H1 (cell line): ENCODE data around the gene COL6A2. TPM values are rescaled to one million over a fixed set of nuclear protein-coding genes. Genes with fewer than 3 reads are reported as not detected.
A peak's percentile ranks its signal among the peaks of the same experiment; 100 is the strongest.

Source experiments
- CREB1 ChIP-seq: IDR thresholded peaks from 2 replicates; pipeline ENCODE4 v1.6.1; 2012; ENCODE audit warnings: inconsistent platforms
- KDM4A ChIP-seq: IDR thresholded peaks from one replicate; pipeline ENCODE4 v1.7.1; 2012; ENCODE audit warnings: low read depth, mild to moderate bottlenecking, moderate library complexity, low read length, inconsistent platforms; ENCODE audit not compliant: severe bottlenecking
- RAD21 ChIP-seq, 2 experiments: IDR thresholded peaks in 1 of 2; conservative IDR thresholded peaks in 1 of 2; 2 replicates each; pipeline ENCODE4 v1.6.1; 2011; ENCODE audit warnings: low read depth in 2 of 2, low read length in 2 of 2, improper control_type of control experiment in 1 of 2, inconsistent platforms in 1 of 2, mild to moderate bottlenecking in 1 of 2, moderate library complexity in 1 of 2
- polyA plus RNA-seq, 7 experiments: library from polyadenylated mRNA; depleted of rRNA in 3 of 7; stranded (reverse) in 5 of 7; unstranded in 2 of 7; fragments of >200 nt in 5 of 7; fragments of 200-250 nt in 2 of 7; gene quantifications; 1 replicate in 5 of 7; 2 replicates in 1 of 7; 4 replicates in 1 of 7; pipeline versions ENCODE4 v1.2.1 to v1.2.3, GENCODE V29; 2011 to 2013; ENCODE audit warnings: missing spikeins in 2 of 7, mixed read lengths in 2 of 7
- total RNA-seq: library from RNA; stranded (reverse); fragmentation: NEBNext Ultra II Directional; extraction: Animal tissue kit (Norgen Biotek cat#: 25700); gene quantifications from 2 replicates; pipeline ENCODE4 v1.2.1, GENCODE V29; 2021

The COL6A2 gene
- total and polyA plus RNA-seq, 2 of the 8 experiments (the other 6 are each of a cell fraction or from before 2014, with no cell fraction given), result 60.1 to 62.7 TPM

GRCh38 chr21:46097336-46098293, at the start of gene COL6A2 (continued):
- TF ChIP-seq KDM4A (peak; percentile 28), CREB1 (no peak), RAD21 (IDR thresholded peaks at IDR 0.05 in 1 of 2, conservative IDR thresholded peaks at IDR 0.05 in 1 of 2; ENCODE audit: low read depth in 2 of 2, low read length in 2 of 2) (peak; percentile 34 to 48; a peak in 2 of 4 replicates)
